Measurements from ENCODE around the gene TARS2.

TARS2 gene, protein sequence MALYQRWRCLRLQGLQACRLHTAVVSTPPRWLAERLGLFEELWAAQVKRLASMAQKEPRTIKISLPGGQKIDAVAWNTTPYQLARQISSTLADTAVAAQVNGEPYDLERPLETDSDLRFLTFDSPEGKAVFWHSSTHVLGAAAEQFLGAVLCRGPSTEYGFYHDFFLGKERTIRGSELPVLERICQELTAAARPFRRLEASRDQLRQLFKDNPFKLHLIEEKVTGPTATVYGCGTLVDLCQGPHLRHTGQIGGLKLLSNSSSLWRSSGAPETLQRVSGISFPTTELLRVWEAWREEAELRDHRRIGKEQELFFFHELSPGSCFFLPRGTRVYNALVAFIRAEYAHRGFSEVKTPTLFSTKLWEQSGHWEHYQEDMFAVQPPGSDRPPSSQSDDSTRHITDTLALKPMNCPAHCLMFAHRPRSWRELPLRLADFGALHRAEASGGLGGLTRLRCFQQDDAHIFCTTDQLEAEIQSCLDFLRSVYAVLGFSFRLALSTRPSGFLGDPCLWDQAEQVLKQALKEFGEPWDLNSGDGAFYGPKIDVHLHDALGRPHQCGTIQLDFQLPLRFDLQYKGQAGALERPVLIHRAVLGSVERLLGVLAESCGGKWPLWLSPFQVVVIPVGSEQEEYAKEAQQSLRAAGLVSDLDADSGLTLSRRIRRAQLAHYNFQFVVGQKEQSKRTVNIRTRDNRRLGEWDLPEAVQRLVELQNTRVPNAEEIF

GRCh38 chr1:150486966-150487762 is at the start of gene TARS2:
TARS2 (plus strand) TSS chr1:150487419; CDS start chr1:150487451, 32 bp downstream.
- DNase-seq = peak; percentile 98

GRCh38 chr1:150441121-150441520 is 46.1 kb upstream of the TARS2 start:
- DNase-seq = no peak

- DNase-seq = no peak
Observed at GRCh38 chr1:150444232-150444631, 43.0 kb upstream of the TARS2 start.

DNA sequence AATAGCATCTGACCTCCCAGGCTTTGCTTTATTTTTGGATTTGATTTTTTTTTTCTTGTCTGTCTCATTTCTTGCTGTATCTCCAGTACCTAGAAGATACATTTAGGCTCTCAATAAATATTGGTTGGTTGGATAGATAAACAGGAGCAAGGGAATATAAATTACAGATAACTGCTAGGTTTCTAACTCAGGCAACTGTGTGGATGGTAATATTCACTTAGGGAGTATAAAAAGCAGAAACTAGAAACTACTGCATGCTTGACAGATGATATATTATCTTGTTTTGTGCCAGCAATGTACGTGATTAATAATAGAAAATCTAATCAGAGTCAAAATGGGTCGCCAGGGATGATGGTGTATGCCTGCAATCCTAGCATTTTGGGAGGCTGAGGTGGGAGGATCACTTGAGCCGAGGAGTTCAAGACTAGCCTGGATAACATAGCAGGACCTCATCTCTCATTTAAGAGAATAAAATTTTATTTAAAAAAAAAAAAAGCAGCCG is 31.0 kb upstream of the TARS2 start:
- DNase-seq = no peak

GRCh38 chr1:150464422-150464826 is 22.8 kb upstream of the TARS2 start:
- DNase-seq = peak; percentile 78

GRCh38 chr1:150466964-150467363 is 20.3 kb upstream of the TARS2 start:
- DNase-seq = no peak

GRCh38 chr1:150469291-150469690 is 17.9 kb upstream of the TARS2 start:
- DNase-seq = no peak

DNA sequence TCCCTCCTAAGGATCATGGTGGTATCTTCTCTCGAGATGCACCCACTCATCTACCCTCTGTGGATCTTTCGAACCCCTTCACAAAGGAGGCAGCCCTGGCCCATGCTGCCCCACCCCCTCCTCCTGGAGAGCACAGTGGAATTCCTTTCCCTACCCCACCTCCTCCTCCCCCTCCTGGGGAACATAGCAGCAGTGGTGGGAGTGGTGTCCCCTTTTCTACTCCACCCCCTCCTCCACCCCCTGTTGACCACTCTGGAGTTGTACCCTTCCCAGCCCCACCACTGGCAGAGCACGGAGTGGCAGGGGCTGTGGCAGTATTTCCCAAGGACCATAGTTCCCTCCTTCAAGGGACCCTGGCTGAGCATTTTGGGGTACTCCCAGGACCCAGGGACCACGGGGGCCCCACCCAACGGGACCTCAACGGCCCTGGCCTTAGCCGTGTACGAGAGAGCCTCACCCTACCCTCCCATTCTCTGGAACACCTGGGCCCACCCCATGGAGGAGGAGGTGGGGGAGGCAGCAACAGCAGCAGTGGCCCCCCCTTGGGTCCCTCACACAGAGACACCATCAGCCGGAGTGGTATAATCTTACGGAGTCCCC is 14.5 kb upstream of the TARS2 start:
- no peak for DNase-seq

DNA sequence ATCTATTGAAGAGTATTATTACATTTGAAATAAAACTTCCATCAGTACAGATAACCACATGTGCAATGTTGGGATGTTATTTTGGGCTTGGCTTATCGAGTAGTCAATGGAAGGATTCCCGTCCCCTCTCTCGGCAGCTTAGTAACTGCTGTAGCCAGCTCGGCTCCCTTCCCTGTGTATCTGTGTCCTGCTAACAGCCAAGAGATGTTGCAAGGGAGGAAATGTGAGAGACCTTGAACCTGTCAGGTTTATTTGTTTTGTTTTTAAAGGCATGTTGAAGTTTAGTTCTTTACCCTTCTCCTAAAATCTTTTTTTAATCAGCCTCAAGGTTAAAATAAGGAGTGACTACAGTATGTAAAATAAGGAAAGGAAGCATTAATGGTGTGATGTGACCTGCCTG is 13.6 kb upstream of the TARS2 start:
- no peak for DNase-seq

GRCh38 chr1:150474869-150475268 is 12.3 kb upstream of the TARS2 start:
- no peak for DNase-seq

- DNase-seq = no peak
Observed at GRCh38 chr1:150476754-150477153, 10.5 kb upstream of the TARS2 start.

DNA sequence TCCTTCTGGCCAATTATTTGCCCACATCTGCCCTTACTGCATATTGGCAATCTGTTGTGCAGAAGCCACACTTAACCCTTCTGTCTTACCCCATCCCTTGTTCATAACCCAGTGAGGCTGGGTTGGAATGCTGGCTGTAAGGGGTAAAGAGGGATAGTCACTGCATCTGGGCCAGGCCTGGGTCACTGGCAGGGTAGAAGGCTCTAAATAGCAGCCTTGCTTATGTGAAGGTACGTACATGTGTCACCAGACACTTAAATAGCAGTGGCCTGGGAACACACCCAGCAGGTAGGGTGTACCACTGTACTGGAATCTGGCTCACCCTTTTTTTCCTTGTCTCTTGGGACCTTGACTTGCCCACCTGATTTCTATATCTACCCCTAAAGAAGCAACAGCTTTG is 9.9 kb upstream of the TARS2 start:
- DNase-seq = no peak

DNA sequence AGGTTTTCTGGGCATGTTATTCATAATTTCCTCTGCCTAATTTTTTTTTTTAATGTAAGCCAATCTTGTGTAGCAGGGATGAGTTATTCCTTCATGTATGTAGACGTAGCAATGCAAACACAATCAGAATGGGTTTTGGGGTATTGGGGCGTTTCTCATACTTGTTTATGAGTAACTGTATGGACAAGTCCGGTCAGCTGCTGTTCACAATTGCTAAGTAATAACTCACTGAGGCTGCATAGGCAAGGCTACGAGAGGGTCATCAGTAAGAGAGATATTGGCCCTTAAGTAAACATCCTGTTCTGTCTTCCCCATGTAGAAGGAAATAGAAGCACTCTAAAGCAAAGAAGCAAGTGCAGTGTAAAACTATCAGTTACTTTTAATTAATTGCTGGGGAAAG is 9.5 kb upstream of the TARS2 start:
- DNase-seq = no peak

GRCh38 chr1:150479370-150479769 is 7.8 kb upstream of the TARS2 start:
- no peak for DNase-seq

DNA sequence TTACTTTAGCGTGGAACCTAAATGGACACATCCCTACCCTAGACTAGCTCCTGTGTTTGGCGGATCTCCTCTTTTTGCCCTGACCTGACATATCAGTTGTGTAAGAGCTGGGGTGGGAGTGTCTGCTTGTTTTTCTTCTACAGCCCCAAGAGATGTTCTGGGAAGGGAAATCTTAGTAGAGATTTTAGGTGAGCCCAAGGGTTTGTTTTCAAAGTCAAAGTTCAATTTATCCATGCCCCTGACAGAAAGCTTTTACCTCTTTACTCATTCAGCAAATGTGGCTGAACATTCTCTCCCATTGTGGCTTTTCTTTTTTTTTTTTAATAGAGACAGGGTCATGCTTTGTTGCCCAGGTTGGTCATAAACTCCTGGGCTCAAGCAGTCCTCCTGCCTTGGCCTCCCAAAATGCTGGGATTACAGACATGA is 7.3 kb upstream of the TARS2 start:
- DNase-seq = no peak

DNA sequence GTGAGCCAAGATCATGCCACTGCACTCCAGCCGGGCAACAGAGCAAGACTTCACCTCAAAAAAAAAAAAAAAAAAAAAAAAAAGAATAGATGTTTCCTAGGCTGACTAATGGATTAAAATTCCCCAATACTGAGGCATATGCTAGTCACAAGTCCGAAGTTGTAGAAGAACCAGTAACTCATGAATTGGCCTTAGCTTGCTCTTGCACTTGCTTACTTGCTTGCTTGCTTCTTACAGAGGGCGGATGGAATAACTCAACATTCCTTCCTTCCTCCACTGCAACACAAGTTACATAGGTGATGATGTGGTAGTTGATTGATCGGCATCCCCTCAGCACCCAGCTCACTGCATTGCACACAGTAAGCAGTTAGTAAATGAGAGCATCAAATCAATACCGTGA is 2.8 kb upstream of the TARS2 start:
- no peak for DNase-seq

GRCh38 chr1:150484861-150485260 is 2.4 kb upstream of the TARS2 start:
- no peak for DNase-seq

DNA sequence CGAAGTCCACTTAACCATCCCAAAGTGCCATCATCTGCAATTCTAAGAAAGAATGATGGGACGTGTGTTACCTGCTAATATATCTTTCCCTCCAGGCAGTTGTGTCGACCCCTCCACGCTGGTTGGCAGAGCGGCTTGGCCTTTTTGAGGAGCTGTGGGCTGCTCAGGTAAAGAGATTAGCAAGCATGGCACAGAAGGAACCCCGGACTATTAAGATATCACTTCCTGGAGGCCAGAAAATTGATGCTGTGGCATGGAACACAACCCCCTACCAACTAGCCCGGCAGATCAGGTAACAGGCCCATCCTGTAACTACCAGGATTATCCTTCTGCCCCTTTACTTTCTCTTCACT is 520 bp downstream of the TARS2 start:
- peak; percentile 5 for DNase-seq

DNA sequence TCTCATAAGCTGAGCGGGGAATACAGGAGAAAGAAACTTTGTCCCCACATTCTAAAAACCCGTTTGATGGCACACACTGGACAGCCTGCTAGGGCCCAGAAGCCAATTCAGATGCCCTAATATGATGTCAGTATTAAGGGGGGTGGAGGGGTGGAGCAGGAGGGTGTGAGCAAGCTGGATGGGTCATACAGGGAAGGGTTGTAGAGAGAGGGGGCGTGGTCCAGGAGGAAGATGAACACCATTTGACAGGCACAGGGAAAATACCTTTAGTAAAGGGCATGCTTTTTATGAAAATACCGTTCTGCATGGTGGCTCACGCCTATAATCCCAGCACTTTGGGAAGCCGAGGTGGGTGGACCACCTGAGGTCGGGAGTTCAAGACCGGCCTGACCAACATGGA is 6.0 kb downstream of the TARS2 start:
- DNase-seq = no peak

DNA sequence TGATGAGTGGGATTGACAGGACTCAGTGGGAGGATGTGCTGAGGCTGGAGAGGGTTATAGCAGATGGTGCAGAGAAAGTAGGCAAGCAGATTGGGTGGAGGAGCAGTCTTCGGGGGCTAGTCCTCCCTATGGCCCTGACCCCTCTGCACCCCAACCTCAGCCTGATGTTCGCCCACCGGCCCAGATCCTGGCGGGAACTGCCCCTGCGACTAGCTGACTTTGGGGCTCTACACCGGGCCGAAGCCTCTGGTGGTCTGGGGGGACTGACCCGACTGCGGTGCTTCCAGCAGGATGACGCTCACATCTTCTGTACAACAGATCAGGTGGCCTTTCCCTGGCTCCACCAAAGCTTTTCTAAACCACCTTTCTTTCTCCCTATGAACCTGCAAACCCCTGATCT is 11.1 kb downstream of the TARS2 start:
- DNase-seq = no peak

DNA sequence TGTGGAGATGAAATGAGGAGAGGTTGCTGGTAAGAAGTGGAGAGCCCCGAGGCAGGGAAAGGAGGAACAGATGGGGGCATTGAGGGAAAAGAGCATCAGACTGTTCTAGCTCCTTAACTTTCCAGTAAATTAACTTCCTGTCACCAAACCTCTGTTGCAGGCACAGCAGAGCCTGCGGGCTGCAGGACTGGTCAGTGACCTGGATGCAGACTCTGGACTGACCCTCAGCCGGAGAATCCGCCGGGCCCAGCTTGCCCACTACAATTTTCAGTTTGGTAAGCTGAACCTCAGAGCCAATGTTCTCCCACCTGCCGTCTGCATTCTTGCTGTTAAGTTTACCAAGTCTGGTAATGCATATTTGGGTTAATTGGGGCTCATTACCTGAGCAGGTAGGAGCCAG is 18.2 kb downstream of the TARS2 start:
- DNase-seq = no peak

- DNase-seq = no peak
Observed at GRCh38 chr1:150507912-150508864, 21.0 kb downstream of the TARS2 start, which contains the start of gene ECM1. ECM1 (plus strand) TSS chr1:150508109; CDS start chr1:150508210, 101 bp downstream.
